Panc1 (cell line): ENCODE measurements around the gene MYBBP1A. TPM values are rescaled to one million over a fixed set of nuclear protein-coding genes. Genes with fewer than 3 reads are reported as not detected.
"Not testable (repeated sequence)": the region's sequence is repeated elsewhere in the genome, so short reads cannot be mapped to it uniquely, and the experiment has no call there.

Source experiments
- ATAC-seq: fragments of 200-7000 bp; cut with Tn5 transposase; 2 replicates; pipeline ENCODE4 v1.9.1; 2020; ENCODE audit warnings: mild to moderate bottlenecking, moderate library complexity
- Bru-seq: library from RNA; stranded (reverse); fragments of 400-500 nt; gene quantifications from one replicate; lab custom pipeline; 2021; lab: Mats Ljungman, UMichigan
- BruChase-seq, 2 experiments: library from RNA; stranded (reverse); fragments of 400-500 nt; gene quantifications; one replicate each; lab custom pipeline; 2021; lab: Mats Ljungman, UMichigan
- BruUV-seq: library from RNA; stranded (reverse); fragments of 400-500 nt; replicated peaks from 2 replicates; lab custom pipeline; 2021; lab: Mats Ljungman, UMichigan
- CTCF ChIA-PET: fragments of 300-600 bp; sonication (Branson Sonifier 250); formaldehyde crosslinking; loops from one replicate; lab custom pipeline; 2022; ENCODE audit warnings: antibody characterized with exemption; lab: Charles Lee
- POLR2A ChIA-PET: fragments of 300-600 bp; sonication (Branson Sonifier 250); formaldehyde crosslinking; loops from one replicate; lab custom pipeline; 2022; ENCODE audit warnings: antibody characterized with exemption; lab: Charles Lee
- DNase-seq: peaks from one replicate; pipeline ENCODE4 v3.0.0-alpha.2; 2010; ENCODE audit warnings: low read depth, low spot score
- H3K27ac ChIP-seq: 2 replicates; pipeline ENCODE4 v1.5.1; 2011; ENCODE audit warnings: mild to moderate bottlenecking, low read length, inconsistent platforms
- H3K27me3 ChIP-seq: fragments of 200-500 bp; sonication (Bioruptor generic); 2 replicates; pipeline ENCODE4 v1.6.0; 2014; ENCODE audit warnings: low read length, inconsistent platforms; ENCODE audit not compliant: control insufficient read depth, insufficient read depth
- H3K36me3 ChIP-seq: fragments of 200-500 bp; sonication (Bioruptor generic); 2 replicates; pipeline ENCODE4 v1.5.1; 2014; ENCODE audit warnings: inconsistent platforms, mild to moderate bottlenecking, low read length, moderate library complexity; ENCODE audit not compliant: control insufficient read depth, insufficient read depth
- H3K4me1 ChIP-seq: 2 replicates; pipeline ENCODE4 v1.5.1; 2011; ENCODE audit warnings: inconsistent platforms, mild to moderate bottlenecking, low read length, moderate library complexity; ENCODE audit not compliant: control insufficient read depth, insufficient read depth
- H3K4me3 ChIP-seq, 2 experiments: 2 replicates each; pipeline ENCODE4 v1.5.1; 2011 to 2012; ENCODE audit warnings: low read depth in 2 of 2, low read length in 2 of 2, mild to moderate bottlenecking in 2 of 2, inconsistent platforms in 1 of 2, moderate library complexity in 1 of 2
- H3K9me3 ChIP-seq: fragments of 200-500 bp; sonication (Bioruptor generic); 2 replicates; pipeline ENCODE4 v1.5.1; 2014; ENCODE audit warnings: low read depth, mild to moderate bottlenecking, inconsistent platforms, low read length, moderate library complexity; ENCODE audit not compliant: control insufficient read depth, insufficient read depth
- POLR2AphosphoS5 ChIP-seq: IDR thresholded peaks from 2 replicates; pipeline ENCODE4 v1.6.1; 2012; ENCODE audit warnings: mild to moderate bottlenecking, low read depth, low read length, moderate library complexity
- SIN3A ChIP-seq: IDR thresholded peaks from 2 replicates; pipeline ENCODE4 v1.6.1; 2012; ENCODE audit warnings: low read depth, mild to moderate bottlenecking, low read length, moderate library complexity, borderline replicate concordance; ENCODE audit not compliant: insufficient read depth
- TCF7L2 ChIP-seq: IDR thresholded peaks from 2 replicates; pipeline ENCODE4 v1.6.1; 2011; ENCODE audit warnings: mild to moderate bottlenecking, low read depth, low read length, inconsistent platforms
- in situ Hi-C: cut with HindIII; loops from 2 replicates; pipeline ENCODE4 v1.10.0; 2016; ENCODE audit warnings: low sequenced_read_pairs, low pct_unique_long_range_greater_than_20kb
- intact Hi-C: fragments of 100-400 bp; cut with micrococcal nuclease; formaldehyde crosslinking; loops from one replicate; pipeline ENCODE4 v1.10.0; 2022; ENCODE audit not compliant: unreplicated experiment
- long read RNA-seq: library from polyadenylated mRNA; unstranded; transcript quantifications from one replicate; pipeline ENCODE4 v2.0.0, GENCODE V29; 2021; ENCODE audit not compliant: unreplicated experiment
- polyA plus RNA-seq: library from polyadenylated mRNA; unstranded; fragments of >200 nt; gene quantifications from one replicate; pipeline ENCODE4 v1.2.1, GENCODE V29; 2012; ENCODE audit warnings: missing spikeins; ENCODE audit not compliant: insufficient read length
- total RNA-seq: library from RNA; stranded (reverse); gene quantifications from one replicate; pipeline ENCODE4 v1.2.1, GENCODE V29; 2021; ENCODE audit not compliant: unreplicated experiment
- TF ChIP-seq, protein P1 (sequence below): fragments of 450-650 bp; IDR thresholded peaks from 2 replicates; pipeline ENCODE4 v1.5.1; 2017; ENCODE audit warnings: mild to moderate bottlenecking
- TF ChIP-seq, protein P2 (sequence below), 2 experiments: IDR thresholded peaks; 2 replicates each; pipeline ENCODE4 v1.6.1; 2011 to 2012; ENCODE audit warnings: low read depth in 2 of 2, control low read depth in 1 of 2, low read length in 1 of 2, mild to moderate bottlenecking in 1 of 2, moderate library complexity in 1 of 2; ENCODE audit not compliant: insufficient read depth in 1 of 2

The MYBBP1A gene, protein sequence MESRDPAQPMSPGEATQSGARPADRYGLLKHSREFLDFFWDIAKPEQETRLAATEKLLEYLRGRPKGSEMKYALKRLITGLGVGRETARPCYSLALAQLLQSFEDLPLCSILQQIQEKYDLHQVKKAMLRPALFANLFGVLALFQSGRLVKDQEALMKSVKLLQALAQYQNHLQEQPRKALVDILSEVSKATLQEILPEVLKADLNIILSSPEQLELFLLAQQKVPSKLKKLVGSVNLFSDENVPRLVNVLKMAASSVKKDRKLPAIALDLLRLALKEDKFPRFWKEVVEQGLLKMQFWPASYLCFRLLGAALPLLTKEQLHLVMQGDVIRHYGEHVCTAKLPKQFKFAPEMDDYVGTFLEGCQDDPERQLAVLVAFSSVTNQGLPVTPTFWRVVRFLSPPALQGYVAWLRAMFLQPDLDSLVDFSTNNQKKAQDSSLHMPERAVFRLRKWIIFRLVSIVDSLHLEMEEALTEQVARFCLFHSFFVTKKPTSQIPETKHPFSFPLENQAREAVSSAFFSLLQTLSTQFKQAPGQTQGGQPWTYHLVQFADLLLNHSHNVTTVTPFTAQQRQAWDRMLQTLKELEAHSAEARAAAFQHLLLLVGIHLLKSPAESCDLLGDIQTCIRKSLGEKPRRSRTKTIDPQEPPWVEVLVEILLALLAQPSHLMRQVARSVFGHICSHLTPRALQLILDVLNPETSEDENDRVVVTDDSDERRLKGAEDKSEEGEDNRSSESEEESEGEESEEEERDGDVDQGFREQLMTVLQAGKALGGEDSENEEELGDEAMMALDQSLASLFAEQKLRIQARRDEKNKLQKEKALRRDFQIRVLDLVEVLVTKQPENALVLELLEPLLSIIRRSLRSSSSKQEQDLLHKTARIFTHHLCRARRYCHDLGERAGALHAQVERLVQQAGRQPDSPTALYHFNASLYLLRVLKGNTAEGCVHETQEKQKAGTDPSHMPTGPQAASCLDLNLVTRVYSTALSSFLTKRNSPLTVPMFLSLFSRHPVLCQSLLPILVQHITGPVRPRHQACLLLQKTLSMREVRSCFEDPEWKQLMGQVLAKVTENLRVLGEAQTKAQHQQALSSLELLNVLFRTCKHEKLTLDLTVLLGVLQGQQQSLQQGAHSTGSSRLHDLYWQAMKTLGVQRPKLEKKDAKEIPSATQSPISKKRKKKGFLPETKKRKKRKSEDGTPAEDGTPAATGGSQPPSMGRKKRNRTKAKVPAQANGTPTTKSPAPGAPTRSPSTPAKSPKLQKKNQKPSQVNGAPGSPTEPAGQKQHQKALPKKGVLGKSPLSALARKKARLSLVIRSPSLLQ (N-terminal part only)
- total RNA-seq: 95.6 TPM
- 123 TPM for polyA plus RNA-seq
- Bru-seq, nascent RNA: percentile 71 among the genes with signal in this experiment
- percentile 82 among the genes with signal in this experiment for BruChase-seq, experiment 1, labeled RNA remaining after a 2-hour chase
- percentile 90 among the genes with signal in this experiment for BruChase-seq, experiment 2, labeled RNA remaining after a 6-hour chase
- long read RNA-seq, full-length matches to known transcripts: 32 of 86 reads
- long read RNA-seq, partial matches to known transcripts: 28 of 86 reads
- long read RNA-seq, other reads (novel, unspliced or antisense): 26 of 86 reads

DNA sequence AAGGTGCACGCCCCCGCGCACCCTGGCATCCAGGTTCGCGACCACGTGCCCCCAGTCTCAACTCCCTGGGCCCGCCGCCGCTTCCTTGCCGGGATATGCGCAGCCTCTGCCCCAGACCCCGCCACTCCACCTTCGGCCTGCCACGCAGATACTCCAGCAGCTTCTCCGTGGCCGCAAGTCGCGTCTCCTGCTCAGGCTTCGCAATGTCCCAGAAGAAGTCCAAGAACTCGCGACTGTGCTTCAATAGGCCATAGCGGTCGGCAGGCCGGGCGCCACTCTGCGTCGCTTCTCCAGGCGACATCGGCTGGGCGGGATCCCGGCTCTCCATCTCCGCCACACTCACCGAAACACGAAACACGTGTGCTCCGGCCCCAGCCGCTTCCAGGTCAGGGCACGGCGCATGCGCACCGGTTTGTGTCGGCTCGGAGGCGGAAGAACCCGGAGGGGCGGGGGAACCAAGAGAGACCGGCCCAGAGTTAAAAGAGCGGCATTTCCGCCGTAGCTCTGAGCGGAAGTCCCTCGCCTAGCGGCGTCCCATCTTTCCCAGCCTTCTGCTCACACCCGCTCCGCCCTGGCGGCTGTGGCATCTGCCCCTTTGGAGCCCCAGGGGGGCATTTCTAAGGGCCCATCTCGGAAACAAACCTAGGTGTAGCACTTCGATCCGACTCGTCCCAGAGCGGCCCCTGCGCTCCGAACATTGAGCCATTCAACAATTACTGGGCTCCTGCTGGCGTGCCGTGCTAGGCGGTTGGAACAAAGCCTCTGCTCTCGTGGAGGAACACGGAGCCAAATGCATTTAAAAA, at the start of gene MYBBP1A:
Gene MYBBP1A, minus strand, starts transcription at position 388 of the 803 bp plus-strand sequence. Its CDS starts 60 bp downstream, at position 328.
- no peaks in the 10 kb centered on the region for H3K9me3 ChIP-seq
- POLR2A ChIA-PET: no interaction called here
- CTCF ChIA-PET: interaction anchor here (0.5 kb wide), 1 partner anchor 71 kb away, joined by 4 read pairs; no protein-coding TSS in a partner anchor
- peak within 1 kb of the TSS; percentile 94 for H3K27ac ChIP-seq
- in situ Hi-C loops (no loop called here), intact Hi-C loops (no loop called here)
- H3K4me3 ChIP-seq: peak within 1 kb of the TSS; percentile 84 to 95
- H3K36me3 ChIP-seq: peaks cover 2% of the 10 kb centered on the region
- TSS peak; percentile 82 for BruUV-seq
- DNase-seq (peak; percentile 78), ATAC-seq (peak; percentile 95)
- H3K27me3 ChIP-seq: no peaks in the 10 kb centered on the region
- H3K4me1 ChIP-seq: peaks cover 15% of the 10 kb centered on the region
- TF ChIP-seq, protein P1, sequence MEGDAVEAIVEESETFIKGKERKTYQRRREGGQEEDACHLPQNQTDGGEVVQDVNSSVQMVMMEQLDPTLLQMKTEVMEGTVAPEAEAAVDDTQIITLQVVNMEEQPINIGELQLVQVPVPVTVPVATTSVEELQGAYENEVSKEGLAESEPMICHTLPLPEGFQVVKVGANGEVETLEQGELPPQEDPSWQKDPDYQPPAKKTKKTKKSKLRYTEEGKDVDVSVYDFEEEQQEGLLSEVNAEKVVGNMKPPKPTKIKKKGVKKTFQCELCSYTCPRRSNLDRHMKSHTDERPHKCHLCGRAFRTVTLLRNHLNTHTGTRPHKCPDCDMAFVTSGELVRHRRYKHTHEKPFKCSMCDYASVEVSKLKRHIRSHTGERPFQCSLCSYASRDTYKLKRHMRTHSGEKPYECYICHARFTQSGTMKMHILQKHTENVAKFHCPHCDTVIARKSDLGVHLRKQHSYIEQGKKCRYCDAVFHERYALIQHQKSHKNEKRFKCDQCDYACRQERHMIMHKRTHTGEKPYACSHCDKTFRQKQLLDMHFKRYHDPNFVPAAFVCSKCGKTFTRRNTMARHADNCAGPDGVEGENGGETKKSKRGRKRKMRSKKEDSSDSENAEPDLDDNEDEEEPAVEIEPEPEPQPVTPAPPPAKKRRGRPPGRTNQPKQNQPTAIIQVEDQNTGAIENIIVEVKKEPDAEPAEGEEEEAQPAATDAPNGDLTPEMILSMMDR: no peak
- TF ChIP-seq POLR2AphosphoS5: peak; percentile 87
- TF ChIP-seq, protein P2, sequence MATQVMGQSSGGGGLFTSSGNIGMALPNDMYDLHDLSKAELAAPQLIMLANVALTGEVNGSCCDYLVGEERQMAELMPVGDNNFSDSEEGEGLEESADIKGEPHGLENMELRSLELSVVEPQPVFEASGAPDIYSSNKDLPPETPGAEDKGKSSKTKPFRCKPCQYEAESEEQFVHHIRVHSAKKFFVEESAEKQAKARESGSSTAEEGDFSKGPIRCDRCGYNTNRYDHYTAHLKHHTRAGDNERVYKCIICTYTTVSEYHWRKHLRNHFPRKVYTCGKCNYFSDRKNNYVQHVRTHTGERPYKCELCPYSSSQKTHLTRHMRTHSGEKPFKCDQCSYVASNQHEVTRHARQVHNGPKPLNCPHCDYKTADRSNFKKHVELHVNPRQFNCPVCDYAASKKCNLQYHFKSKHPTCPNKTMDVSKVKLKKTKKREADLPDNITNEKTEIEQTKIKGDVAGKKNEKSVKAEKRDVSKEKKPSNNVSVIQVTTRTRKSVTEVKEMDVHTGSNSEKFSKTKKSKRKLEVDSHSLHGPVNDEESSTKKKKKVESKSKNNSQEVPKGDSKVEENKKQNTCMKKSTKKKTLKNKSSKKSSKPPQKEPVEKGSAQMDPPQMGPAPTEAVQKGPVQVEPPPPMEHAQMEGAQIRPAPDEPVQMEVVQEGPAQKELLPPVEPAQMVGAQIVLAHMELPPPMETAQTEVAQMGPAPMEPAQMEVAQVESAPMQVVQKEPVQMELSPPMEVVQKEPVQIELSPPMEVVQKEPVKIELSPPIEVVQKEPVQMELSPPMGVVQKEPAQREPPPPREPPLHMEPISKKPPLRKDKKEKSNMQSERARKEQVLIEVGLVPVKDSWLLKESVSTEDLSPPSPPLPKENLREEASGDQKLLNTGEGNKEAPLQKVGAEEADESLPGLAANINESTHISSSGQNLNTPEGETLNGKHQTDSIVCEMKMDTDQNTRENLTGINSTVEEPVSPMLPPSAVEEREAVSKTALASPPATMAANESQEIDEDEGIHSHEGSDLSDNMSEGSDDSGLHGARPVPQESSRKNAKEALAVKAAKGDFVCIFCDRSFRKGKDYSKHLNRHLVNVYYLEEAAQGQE (IDR thresholded peaks at IDR 0.05; ENCODE audit: insufficient read depth in 1 of 2, low read depth in 2 of 2, low read length in 1 of 2): no peak
- TF ChIP-seq TCF7L2: peak; percentile 74
- peak; percentile 83; the same call in 1 of the 2 replicates for TF ChIP-seq SIN3A

DNA sequence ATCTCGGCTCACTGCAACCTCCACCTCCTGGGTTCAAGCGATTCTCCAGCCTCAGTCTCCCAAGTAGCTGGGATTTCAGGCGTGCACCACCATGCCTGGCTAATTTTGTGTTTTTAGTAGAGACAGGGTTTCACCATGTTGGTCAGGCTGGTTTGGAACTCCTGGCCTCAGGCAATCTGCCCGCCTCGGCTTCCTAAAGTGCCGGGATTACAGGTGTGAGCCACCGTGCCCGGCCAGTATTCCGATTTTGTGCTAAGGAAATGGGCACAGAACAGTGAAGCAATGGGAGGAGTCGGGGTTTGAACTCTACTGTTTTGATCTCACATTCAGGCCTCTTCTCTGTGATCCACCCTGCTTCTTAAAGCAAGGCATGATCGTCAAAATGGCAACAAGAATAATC, 49.6 kb upstream of the MYBBP1A start:
- H3K9me3 ChIP-seq, CTCF ChIA-PET, DNase-seq, H3K4me1 ChIP-seq, intact Hi-C loops, BruUV-seq, H3K27me3 ChIP-seq, in situ Hi-C loops, H3K27ac ChIP-seq, POLR2A ChIA-PET, ATAC-seq, H3K36me3 ChIP-seq, H3K4me3 ChIP-seq: not testable (repeated sequence)
